Renal cortical epithelial cell (primary cell): Measurements from ENCODE around the gene NKD2. TPM values are rescaled to one million over a fixed set of nuclear protein-coding genes. Genes with fewer than 3 reads are reported as not detected.
"Not testable (repeated sequence)": the region's sequence is repeated elsewhere in the genome, so short reads cannot be mapped to it uniquely, and the experiment has no call there.

ENCODE experiments used
- DNase-seq: peaks from one replicate; pipeline ENCODE4 v3.0.0-alpha.2; 2011; ENCODE audit warnings: low read depth
- total RNA-seq: library from RNA; depleted of rRNA; stranded (reverse); fragments of >200 nt; gene quantifications from 2 replicates; pipeline ENCODE4 v1.2.3, GENCODE V29; 2014

The NKD2 gene
- total RNA-seq, 1 donor from 2014 or later, result 0.10 TPM

DNA sequence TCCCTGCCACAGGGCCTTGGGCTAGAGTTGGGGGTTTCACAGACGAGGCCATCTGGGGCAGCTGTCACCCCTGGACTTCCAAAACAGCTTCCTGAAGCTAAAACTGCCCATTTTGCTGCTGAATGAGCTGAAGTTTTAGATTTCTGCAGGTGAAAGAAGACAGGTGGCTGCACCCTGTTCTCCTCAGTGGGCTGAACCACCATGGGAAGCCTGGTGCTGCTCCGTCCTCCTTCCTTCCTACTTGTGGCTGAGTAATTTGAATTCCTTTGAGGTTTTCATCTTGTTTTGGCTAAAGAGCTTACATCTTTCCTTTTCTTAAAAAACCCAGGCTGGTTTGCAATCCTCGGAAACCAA lies 5.3 kb downstream of the NKD2 start:
- no peak for DNase-seq

- no peak for DNase-seq
These were observed 5.7 kb downstream of the NKD2 start for GRCh38 chr5:1014346-1014745.

DNA sequence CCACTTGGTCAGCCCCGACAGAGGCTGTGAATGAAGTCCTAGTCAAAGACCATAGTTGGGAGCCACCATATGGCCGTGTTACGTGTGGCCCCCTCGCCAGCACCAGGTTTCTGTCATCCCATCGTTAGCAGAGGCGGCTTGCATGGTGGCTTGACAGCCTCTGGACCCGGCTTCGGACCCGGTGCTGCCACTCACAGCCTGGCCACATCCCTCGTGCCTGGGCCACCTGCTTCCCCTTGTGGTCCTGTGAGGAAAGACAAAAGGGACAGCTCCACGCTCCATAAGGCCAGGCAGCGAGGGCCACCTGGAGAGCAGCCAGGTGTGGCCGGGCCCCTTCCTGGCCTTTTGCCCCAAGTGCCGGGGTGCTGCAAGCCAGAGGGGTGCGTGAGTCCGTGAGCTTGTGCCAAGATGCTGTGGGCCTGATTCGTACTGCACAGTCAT lies 6.2 kb downstream of the NKD2 start:
- no peak for DNase-seq

DNA sequence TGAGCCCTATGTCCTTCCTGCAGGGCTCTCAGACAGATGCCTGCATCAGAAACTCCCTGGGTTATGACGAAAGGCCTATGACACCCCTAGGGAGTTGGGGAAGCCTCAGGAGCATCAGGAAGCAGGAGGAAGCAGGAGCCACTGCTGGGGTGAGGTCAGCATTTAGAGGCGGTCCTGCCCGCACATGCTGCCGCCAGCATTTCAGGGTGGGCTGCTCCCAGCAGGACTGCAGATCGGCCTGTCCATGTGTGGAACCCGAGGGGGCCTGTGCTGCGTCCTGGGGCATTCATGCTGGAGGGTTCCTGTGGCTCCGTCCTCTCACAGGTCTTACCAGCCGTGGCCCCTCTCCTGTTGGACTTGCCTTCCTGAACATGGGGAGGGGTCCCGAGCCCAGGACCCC lies 6.9 kb downstream of the NKD2 start:
- no peak for DNase-seq

DNA sequence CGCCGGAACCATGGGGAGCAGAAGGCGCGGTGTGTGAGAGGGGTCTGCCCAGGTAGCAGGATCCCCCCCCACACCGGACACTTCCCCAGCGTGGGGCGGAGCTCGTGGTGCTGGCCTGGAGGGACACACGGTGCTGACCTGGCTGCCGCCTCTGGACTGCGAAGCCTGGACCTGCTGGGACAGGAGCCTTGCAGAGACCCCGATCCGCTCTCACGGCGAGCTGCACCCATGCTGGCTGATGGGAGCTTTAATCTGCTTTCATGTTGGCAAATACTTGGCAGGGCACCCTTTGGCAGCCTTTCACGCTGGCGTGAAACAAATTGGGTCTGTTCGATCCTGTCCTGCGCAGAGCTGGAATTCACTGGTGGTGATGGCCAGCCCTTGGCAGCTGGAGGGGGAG lies 7.4 kb downstream of the NKD2 start:
- no peak for DNase-seq

DNA sequence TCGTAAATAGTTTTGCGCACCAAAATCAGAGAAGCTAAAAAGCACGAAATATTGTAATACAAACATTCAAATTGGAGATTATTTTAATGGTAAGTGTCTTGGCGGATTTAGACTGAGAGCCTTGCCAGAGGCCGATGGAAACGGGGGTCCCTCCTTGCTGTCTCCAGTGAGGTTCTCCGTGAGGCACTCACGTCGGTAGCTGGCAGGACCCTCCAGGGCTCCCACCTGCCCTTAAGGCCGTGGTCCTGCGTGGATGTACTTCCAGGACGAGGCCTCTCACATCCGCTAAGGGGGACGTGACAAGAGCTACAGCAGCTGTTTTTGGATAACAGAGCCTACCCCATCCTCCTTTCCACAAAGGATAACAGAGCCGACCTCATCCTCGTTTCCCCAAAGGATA lies 7.9 kb downstream of the NKD2 start:
- DNase-seq, result no peak

- no peak for DNase-seq
These were observed 8.5 kb downstream of the NKD2 start for GRCh38 chr5:1017056-1017455.

DNA sequence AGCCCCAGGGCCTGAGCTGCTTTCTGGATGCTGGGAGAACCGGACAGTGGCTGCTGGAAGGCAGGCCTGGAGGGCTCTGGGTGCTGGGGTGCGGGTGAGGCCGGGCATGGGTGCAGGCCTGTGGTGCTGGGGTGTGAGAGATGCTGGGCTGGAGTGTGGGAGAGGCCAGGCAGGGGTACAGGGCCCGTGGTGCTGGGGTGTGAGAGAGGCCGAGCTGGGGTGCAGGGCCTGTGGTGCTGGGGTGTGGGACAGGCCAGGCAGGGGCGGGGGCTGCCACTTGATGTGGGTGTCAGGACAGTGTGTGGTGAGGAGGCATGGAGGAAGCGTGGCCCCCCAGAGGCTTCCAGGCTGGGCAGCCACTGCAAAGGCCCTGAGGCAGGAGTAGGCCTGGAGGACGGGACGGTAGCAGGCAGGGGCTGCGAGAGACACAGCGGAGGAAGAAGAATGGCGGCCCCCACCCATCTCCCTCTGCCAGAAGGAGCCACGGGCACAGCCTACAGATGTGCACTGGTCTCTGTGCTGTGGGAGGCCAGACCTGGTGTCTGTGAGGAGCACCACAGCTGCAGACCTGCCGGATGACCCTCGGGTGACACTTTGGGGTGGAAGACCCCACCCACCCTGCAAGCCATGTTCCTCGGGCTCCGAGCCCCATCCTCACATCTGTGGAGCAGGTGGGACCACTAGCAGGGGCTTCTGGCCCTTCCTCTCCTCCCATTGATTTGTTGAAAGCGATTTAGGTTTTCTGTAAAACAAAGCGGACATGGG lies 9.3 kb downstream of the NKD2 start:
- DNase-seq, result no peak

DNA sequence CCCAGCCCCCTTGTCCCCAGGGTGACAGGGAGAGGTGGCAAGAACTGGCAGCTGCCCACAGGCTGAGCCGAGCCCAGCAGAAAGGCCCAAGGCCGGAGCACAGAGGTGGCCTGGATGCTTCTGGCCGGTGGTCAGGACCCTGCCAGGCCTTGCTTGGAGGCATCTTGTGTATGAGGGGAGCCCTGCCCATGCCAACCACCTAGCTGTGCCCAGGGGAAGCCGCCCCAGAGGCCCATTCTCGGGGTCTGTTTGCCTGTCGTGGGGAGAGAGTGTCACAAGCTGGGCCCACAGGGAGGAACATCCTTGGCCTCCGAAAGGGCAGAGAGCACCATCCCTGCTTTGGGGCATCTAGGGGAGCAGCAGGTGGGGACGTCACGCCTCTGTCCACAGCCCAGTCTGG lies 10.0 kb downstream of the NKD2 start:
- no peak for DNase-seq

GRCh38 chr5:1019001-1019905 lies 10.7 kb downstream of the NKD2 start:
- DNase-seq, result no peak

- DNase-seq, result no peak
These were observed 11.9 kb downstream of the NKD2 start for GRCh38 chr5:1020452-1020961.

DNA sequence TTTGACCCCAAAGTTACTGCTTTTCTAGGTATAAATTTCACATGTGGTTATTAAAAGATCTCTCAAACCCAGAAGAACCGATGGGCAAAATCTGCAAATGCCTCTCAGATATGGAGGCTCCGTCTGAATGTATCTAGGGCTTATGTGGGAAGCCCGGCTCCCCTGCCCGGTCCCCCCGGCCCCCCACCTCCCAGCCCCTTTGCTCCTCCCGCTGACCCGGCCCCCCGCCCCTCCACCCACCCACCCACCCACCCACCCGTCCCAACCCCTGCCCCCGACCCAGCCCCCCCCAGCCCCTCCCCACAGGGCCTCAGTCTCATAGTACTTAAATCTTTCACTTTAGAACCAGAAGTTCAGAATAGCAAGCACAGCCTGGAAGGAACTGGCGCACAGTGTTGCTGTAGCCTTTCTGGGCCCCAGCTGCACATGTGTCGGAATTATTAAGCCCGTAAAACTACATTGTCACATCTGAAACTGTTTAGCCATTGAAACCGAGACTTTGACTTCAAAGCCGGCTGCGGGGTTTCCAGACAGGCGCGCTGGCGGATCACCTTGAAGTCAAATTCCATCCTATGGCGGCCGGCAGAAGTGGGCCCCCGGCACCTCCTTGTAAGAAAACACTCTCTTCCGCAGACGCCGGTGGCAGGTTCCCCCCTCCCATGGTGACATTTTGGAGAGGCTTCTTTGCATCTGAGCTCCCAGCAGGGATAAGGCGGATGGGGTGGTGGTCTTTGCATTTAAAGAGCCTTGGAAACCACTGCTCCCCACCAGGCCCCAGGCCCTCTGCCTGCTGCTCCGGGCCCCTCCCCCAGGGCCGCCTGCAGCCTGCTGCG lies 12.8 kb downstream of the NKD2 start:
- DNase-seq, result no peak

DNA sequence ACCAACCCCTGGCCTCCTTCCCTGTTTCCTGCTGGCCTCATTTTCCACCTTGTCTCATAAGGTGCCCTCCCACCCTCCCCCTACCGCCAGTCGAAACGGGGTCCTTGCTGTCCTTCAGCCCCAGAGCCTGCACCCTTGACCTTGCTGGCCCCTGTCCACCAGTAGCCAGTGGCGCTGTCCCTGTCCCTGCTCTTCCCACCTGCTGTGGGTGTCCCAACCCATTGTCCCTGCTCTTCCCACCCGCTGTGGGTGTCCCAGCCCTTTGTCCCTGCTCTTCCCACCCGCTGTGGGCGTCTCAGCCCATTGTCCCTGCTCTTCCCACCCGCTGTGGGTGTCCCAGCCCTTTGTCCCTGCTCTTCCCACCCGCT lies 13.4 kb downstream of the NKD2 start:
- DNase-seq, result not testable (repeated sequence)

GRCh38 chr5:1026700-1027621 lies 18.4 kb downstream of the NKD2 start:
- DNase-seq, result no peak

GRCh38 chr5:1027631-1028441 lies 19.2 kb downstream of the NKD2 start:
- DNase-seq, result no peak

GRCh38 chr5:1028481-1029281 lies 20.1 kb downstream of the NKD2 start:
- DNase-seq, result no peak

- DNase-seq, result no peak
These were observed 20.8 kb downstream of the NKD2 start for GRCh38 chr5:1029282-1029944.

DNA sequence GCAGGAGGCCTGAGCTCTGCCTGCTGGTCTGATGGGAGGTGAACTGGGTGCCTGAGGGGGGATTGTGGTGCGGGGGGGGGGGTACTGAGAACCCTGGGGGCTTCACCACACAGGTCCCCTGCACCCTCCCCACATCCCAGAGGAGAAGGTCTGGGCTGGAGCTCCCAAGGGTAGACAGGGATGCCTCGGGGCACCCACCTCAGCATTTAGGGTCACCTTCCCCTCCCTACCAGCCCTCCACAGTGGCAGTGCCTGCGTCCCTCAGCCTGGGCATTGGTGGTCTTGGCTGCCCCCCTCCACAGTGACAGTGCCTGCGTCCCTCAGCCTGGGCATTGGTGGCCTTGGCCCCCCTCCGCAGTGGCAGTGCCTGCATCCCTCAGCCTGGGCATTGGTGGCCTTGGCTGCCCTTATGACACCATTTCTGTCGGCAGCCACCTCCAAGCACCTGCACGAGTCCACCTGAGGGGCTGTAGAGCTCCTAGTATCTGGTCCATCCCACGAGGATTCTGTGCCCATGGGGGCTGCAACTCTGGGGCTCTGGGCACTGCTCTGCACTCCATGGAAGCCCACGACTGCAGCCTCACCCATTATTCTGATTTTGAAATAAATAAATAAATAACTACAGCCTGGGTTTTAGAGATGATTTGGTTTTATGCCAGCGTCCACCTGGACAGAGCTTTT lies 21.5 kb downstream of the NKD2 start:
- DNase-seq, result no peak
